B cell (primary cell): ENCODE results near the gene SLC44A2.

ENCODE experiments used
- CTCF ChIP-seq: fragments of 200-600 bp; IDR thresholded peaks from one replicate; pipeline ENCODE4 v1.8.0; 2022; ENCODE audit warnings: antibody characterized with exemption, mild to moderate bottlenecking
- EZH2 ChIP-seq: IDR thresholded peaks from 2 replicates; pipeline ENCODE4 v1.6.1; 2012; ENCODE audit warnings: borderline replicate concordance, low read depth, mild to moderate bottlenecking, moderate library complexity, low read length; ENCODE audit not compliant: insufficient read depth, poor library complexity, severe bottlenecking

GRCh38 chr19:10602330-10603083 is 22.8 kb upstream of the SLC44A2 start:
- TF ChIP-seq EZH2: no peak
- TF ChIP-seq CTCF: no peak
